Smooth muscle cell (in vitro differentiated cells): ENCODE results near the gene ZFYVE21. TPM values are rescaled to one million over a fixed set of nuclear protein-coding genes. Genes with fewer than 3 reads are reported as not detected.

ENCODE experiments used
- DNase-seq: peaks from one replicate; lab custom pipeline; 2025; ENCODE audit not compliant: unreplicated experiment; lab: John Stamatoyannopoulos, UW
- H2AFZ ChIP-seq: fragments of 200-600 bp; sonication (generic); 2 replicates; pipeline ENCODE4 v1.6.0; 2016; ENCODE audit warnings: antibody characterized with exemption, low read depth, mild to moderate bottlenecking
- H3F3A ChIP-seq: fragments of 200-600 bp; sonication (generic); 2 replicates; pipeline ENCODE4 v1.6.0; 2017; ENCODE audit warnings: antibody characterized with exemption, low read depth
- H3K27ac ChIP-seq: fragments of 200-600 bp; sonication (generic); 2 replicates; pipeline ENCODE4 v1.5.1; 2016; ENCODE audit warnings: low read depth, mild to moderate bottlenecking
- H3K27me3 ChIP-seq: fragments of 200-600 bp; sonication (generic); 2 replicates; pipeline ENCODE4 v1.6.1; 2016; ENCODE audit warnings: low read depth, mild to moderate bottlenecking
- H3K36me3 ChIP-seq: fragments of 200-600 bp; sonication (generic); 2 replicates; pipeline ENCODE4 v1.5.1; 2016; ENCODE audit warnings: low read depth
- H3K4me1 ChIP-seq: fragments of 200-600 bp; sonication (generic); 2 replicates; pipeline ENCODE4 v1.5.1; 2016; ENCODE audit warnings: low read depth
- H3K4me2 ChIP-seq: fragments of 200-600 bp; sonication (generic); 2 replicates; pipeline ENCODE4 v1.6.0; 2016; ENCODE audit warnings: mild to moderate bottlenecking
- H3K4me3 ChIP-seq: fragments of 200-600 bp; sonication (generic); 2 replicates; pipeline ENCODE4 v1.5.1; 2016; ENCODE audit warnings: mild to moderate bottlenecking
- H3K79me2 ChIP-seq: fragments of 200-600 bp; sonication (generic); 2 replicates; pipeline ENCODE4 v1.6.0; 2016; ENCODE audit warnings: low read depth, mild to moderate bottlenecking
- H3K9ac ChIP-seq: fragments of 200-600 bp; sonication (generic); 2 replicates; pipeline ENCODE4 v1.6.0; 2016; ENCODE audit warnings: low read depth
- H3K9me3 ChIP-seq: fragments of 200-600 bp; sonication (generic); replicated peaks from 2 replicates; pipeline ENCODE4 v1.5.1; 2016; ENCODE audit warnings: low read depth
- H4K20me1 ChIP-seq: fragments of 200-600 bp; sonication (generic); 2 replicates; pipeline ENCODE4 v1.6.0; 2016; ENCODE audit warnings: low read depth
- WGBS: methylation state at CpG from one replicate; pipeline ENCODE4 v1.1.7; 2016; ENCODE audit warnings: low lambda C conversion rate; 5-methylcytosine and 5-hydroxymethylcytosine counted together
- polyA plus RNA-seq: library from polyadenylated mRNA; unstranded; fragments of >200 nt; fragmentation: Nextera tagmentation; extraction: Ambion mirVana; gene quantifications from 2 replicates; pipeline ENCODE4 v1.2.1, GENCODE V29; 2016
- total RNA-seq: library from RNA; depleted of rRNA; stranded (reverse); fragments of >200 nt; gene quantifications from 2 replicates; pipeline ENCODE4 v1.2.3, GENCODE V29; 2014
- TF ChIP-seq, protein P1 (sequence below): fragments of 200-600 bp; sonication (generic); IDR thresholded peaks from 2 replicates; pipeline ENCODE4 v1.5.1; 2017; ENCODE audit warnings: borderline replicate concordance, mild to moderate bottlenecking, antibody characterized with exemption; ENCODE audit not compliant: insufficient read depth, poor library complexity, severe bottlenecking

The ZFYVE21 gene
- total and polyA plus RNA-seq, 2 experiments from 2014 or later = 33.9 to 41.5 TPM

DNA sequence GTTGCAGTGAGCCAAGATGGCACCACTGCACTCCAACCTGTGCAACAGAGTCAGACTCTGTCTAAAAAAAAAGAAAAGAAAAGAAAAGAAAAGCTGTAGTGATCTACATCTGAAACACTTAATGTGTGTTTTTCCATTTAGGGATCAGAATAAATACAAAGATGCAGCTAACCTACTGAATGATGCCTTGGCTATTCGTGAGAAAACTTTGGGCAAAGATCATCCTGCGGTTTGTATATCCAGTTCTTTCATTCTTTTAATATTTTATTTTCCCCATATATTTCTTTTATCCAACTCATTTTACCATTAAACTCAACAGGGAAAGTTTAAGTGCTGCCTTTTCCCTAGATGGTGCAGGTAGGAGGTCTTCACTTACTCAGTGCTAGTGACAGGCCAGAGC lies 46.2 kb upstream of the ZFYVE21 start:
- 98% methylated on average over 2 of the region's 2 CpGs for WGBS
- Histone ChIP-seq H3K9me3 (no peaks in the 10 kb centered on the region), H3K4me3 (no peak overlapping the region), H2AFZ (no peak overlapping the region), H3K36me3 (peaks cover 34% of the 10 kb centered on the region), H3K27me3 (no peaks in the 10 kb centered on the region), H3F3A (no peaks in the 10 kb centered on the region), H3K27ac (no peak overlapping the region), H3K4me2 (no peak overlapping the region), H3K4me1 (no peaks in the 10 kb centered on the region), H3K9ac (no peak overlapping the region), H4K20me1 (peaks cover 81% of the 10 kb centered on the region), H3K79me2 (peaks cover 40% of the 10 kb centered on the region)
- DNase-seq = no peak
- TF ChIP-seq, protein P1, sequence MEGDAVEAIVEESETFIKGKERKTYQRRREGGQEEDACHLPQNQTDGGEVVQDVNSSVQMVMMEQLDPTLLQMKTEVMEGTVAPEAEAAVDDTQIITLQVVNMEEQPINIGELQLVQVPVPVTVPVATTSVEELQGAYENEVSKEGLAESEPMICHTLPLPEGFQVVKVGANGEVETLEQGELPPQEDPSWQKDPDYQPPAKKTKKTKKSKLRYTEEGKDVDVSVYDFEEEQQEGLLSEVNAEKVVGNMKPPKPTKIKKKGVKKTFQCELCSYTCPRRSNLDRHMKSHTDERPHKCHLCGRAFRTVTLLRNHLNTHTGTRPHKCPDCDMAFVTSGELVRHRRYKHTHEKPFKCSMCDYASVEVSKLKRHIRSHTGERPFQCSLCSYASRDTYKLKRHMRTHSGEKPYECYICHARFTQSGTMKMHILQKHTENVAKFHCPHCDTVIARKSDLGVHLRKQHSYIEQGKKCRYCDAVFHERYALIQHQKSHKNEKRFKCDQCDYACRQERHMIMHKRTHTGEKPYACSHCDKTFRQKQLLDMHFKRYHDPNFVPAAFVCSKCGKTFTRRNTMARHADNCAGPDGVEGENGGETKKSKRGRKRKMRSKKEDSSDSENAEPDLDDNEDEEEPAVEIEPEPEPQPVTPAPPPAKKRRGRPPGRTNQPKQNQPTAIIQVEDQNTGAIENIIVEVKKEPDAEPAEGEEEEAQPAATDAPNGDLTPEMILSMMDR = no peak

DNA sequence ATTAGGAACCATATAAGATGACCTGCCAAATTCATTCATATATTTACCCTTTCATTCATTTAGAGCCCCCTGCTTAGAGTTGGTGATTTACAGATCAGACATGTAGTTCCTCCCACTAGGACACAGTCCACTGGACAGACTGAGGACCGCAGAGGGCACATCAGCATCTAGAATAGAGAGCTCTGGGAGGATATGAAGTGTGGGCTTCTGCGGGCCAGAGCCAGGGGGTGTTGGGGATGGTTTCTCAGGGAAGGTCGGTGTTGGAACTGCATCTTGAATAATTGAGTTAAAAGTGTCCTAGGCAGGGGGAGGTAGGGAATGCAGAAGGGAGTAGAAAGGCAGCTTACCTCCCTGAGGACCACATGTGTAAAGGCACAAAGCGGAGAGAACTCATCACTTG lies 43.7 kb upstream of the ZFYVE21 start:
- Histone ChIP-seq H3K4me3 (no peak overlapping the region), H4K20me1 (peaks cover 69% of the 10 kb centered on the region), H3K9me3 (no peaks in the 10 kb centered on the region), H3K27me3 (no peaks in the 10 kb centered on the region), H3K4me2 (no peak overlapping the region), H2AFZ (no peak overlapping the region), H3K79me2 (peaks cover 25% of the 10 kb centered on the region), H3K36me3 (peaks cover 44% of the 10 kb centered on the region), H3K27ac (no peak overlapping the region), H3K9ac (no peak overlapping the region), H3K4me1 (no peaks in the 10 kb centered on the region), H3F3A (no peaks in the 10 kb centered on the region)
- DNase-seq = no peak
- TF ChIP-seq, protein P1 = no peak
- 99% methylated on average over 4 of the region's 4 CpGs for WGBS

DNA sequence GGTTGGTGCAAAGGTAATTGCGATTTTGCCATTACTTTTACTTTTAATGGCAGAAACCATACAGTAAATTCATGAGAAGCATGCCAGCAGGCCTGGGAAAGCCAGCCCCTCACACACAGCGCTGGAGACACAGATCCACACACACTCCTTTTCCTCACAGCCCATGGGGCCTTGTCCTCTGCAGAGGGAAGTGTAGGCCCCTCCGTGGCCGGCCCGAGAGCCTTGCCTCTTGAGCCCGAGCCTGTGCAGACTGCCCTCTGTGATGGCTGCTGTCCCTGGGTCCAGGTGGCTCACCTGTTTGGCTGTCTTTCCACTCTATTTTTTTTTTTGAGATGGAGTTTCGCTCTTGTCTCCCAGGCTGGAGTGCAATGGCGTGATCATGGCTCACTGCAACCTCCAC lies 39.7 kb upstream of the ZFYVE21 start:
- TF ChIP-seq, protein P1 = no peak
- Histone ChIP-seq H3K27me3 (no peaks in the 10 kb centered on the region), H3K4me3 (no peak overlapping the region), H3K9ac (no peak overlapping the region), H2AFZ (no peak overlapping the region), H3F3A (peaks cover 3% of the 10 kb centered on the region), H3K4me1 (no peaks in the 10 kb centered on the region), H3K4me2 (no peak overlapping the region), H4K20me1 (peaks cover 62% of the 10 kb centered on the region), H3K36me3 (peaks cover 34% of the 10 kb centered on the region), H3K27ac (no peak overlapping the region), H3K79me2 (peaks cover 6% of the 10 kb centered on the region), H3K9me3 (no peaks in the 10 kb centered on the region)
- 97% methylated on average over 8 of the region's 8 CpGs for WGBS
- DNase-seq = no peak

DNA sequence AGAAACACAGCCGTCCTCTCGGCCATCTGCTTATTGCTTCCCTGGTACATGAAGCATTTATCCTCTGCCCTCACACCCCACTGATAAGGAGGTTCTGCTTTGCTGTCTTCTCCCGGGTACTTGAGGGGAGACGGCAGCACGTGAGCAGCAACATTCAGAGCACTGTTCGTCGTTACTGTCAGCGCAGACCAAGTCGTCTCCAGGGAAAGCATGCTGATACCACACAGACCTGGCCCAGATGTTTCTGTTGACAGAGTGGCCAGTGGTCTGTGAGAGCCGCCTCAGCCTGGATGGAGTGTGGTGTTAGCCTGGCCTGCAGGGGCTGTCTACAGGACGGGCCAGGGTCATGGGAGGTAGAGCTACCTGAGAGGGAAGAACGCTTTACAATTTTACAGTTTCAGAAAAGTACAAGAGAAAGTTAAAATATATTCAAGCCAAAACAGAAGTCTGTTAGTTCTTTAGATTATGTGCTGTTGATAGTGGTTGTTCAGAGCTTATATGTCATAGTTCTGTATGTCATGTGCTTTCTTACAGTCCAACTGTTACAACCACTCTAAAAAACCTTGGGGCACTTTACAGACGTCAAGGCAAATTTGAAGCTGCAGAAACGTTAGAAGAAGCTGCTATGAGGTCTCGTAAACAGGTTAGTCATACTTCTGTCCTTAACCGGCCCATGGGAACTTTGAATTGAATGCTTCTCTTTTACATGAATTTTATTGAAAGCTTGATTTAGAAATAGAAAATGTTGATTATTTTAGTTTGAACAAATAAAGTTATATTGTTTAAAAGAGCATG lies 38.5 kb upstream of the ZFYVE21 start:
- TF ChIP-seq, protein P1 = no peak
- H3K4me1 ChIP-seq = no peaks in the 10 kb centered on the region
- H3K27ac ChIP-seq = no peak overlapping the region
- no peak overlapping the region for H2AFZ ChIP-seq
- WGBS = 59% methylated on average over 16 of the region's 16 CpGs
- no peak for DNase-seq
- H3F3A ChIP-seq = peaks cover 3% of the 10 kb centered on the region
- H3K4me3 ChIP-seq = no peak overlapping the region
- peaks cover 62% of the 10 kb centered on the region for H4K20me1 ChIP-seq
- H3K79me2 ChIP-seq = peaks cover 6% of the 10 kb centered on the region
- no peaks in the 10 kb centered on the region for H3K9me3 ChIP-seq
- H3K27me3 ChIP-seq = no peaks in the 10 kb centered on the region
- no peak overlapping the region for H3K4me2 ChIP-seq
- H3K36me3 ChIP-seq = peaks cover 36% of the 10 kb centered on the region
- no peak overlapping the region for H3K9ac ChIP-seq
